Lower lobe of right lung (tissue), 2 donors: Measurements from ENCODE around the gene CAMK1. TPM values are rescaled to one million over a fixed set of nuclear protein-coding genes. Genes with fewer than 3 reads are reported as not detected.
"Not testable (repeated sequence)": the region's sequence is repeated elsewhere in the genome, so short reads cannot be mapped to it uniquely, and the experiment has no call there.

Experiments used
- ATAC-seq, 2 donors: fragments of 200-7000 bp; cut with Tn5 transposase; one replicate each; pipeline ENCODE4 v1.9.1; 2020 to 2022; ENCODE audit warnings: mild to moderate bottlenecking in 2 of 2, moderate library complexity in 2 of 2
- DNase-seq: peaks from one replicate; pipeline ENCODE4 v3.0.0-alpha.2; 2020
- H3K27ac ChIP-seq: fragments of 200-600 bp; one replicate; pipeline ENCODE4 v1.8.0; 2022
- H3K27me3 ChIP-seq: fragments of 200-600 bp; one replicate; pipeline ENCODE4 v1.8.0; 2022; ENCODE audit warnings: low read depth
- H3K36me3 ChIP-seq: fragments of 200-600 bp; one replicate; pipeline ENCODE4 v1.8.0; 2022; ENCODE audit warnings: mild to moderate bottlenecking
- H3K4me1 ChIP-seq: fragments of 200-600 bp; one replicate; pipeline ENCODE4 v1.8.0; 2022
- H3K4me3 ChIP-seq: fragments of 200-600 bp; one replicate; pipeline ENCODE4 v1.8.0; 2022; ENCODE audit warnings: mild to moderate bottlenecking
- H3K9me3 ChIP-seq: fragments of 200-600 bp; one replicate; pipeline ENCODE4 v1.8.0; 2022
- CTCF ChIP-seq: fragments of 200-600 bp; IDR thresholded peaks from one replicate; pipeline ENCODE4 v1.8.0; 2022; ENCODE audit warnings: antibody characterized with exemption, mild to moderate bottlenecking
- intact Hi-C: fragments of 100-400 bp; cut with DNase I; formaldehyde crosslinking; loops from one replicate; pipeline ENCODE4 v1.11.0; 2022
- total RNA-seq: library from RNA; stranded (reverse); fragmentation: NEBNext Ultra II Directional; extraction: Animal tissue kit (Norgen Biotek cat#: 25700); gene quantifications from one replicate; pipeline ENCODE4 v1.2.1, GENCODE V29; 2021
- donor health status: DM: no; HTN: yes; CAD: no; lungs with severe emphysema.

Gene CAMK1
- total RNA-seq, 1 donor from 2014 or later = 30.8 TPM

GRCh38 chr3:9779075-9779593, 9.4 kb upstream of the CAMK1 start:
- Histone ChIP-seq H3K4me3 (no peak overlapping the region), H3K27me3 (no peaks in the 10 kb centered on the region), H3K9me3 (no peaks in the 10 kb centered on the region), H3K36me3 (peaks cover 43% of the 10 kb centered on the region), H3K4me1 (peaks cover 26% of the 10 kb centered on the region), H3K27ac (no peak overlapping the region)
- DNase-seq (no peak), ATAC-seq (no peak)
- no peak for TF ChIP-seq CTCF
- intact Hi-C loops = no loop called here

GRCh38 chr3:9778143-9779074, 8.7 kb upstream of the CAMK1 start:
- H3K4me1 ChIP-seq = peaks cover 26% of the 10 kb centered on the region
- H3K9me3 ChIP-seq = no peaks in the 10 kb centered on the region
- ATAC-seq = peak in 1 of 2 donors; percentile 39
- no peak for DNase-seq
- no peaks in the 10 kb centered on the region for H3K27me3 ChIP-seq
- peaks cover 37% of the 10 kb centered on the region for H3K36me3 ChIP-seq
- no peak for TF ChIP-seq CTCF
- intact Hi-C loops = no loop called here
- H3K27ac ChIP-seq = no peak overlapping the region
- H3K4me3 ChIP-seq = no peak overlapping the region

GRCh38 chr3:9777694-9778021, 7.9 kb upstream of the CAMK1 start:
- peaks cover 30% of the 10 kb centered on the region for H3K36me3 ChIP-seq
- no peak for ATAC-seq
- H3K27me3 ChIP-seq = no peaks in the 10 kb centered on the region
- no peak for TF ChIP-seq CTCF
- no peaks in the 10 kb centered on the region for H3K9me3 ChIP-seq
- intact Hi-C loops = no loop called here
- H3K27ac ChIP-seq = no peak overlapping the region
- DNase-seq = no peak
- peaks cover 26% of the 10 kb centered on the region for H3K4me1 ChIP-seq
- no peak overlapping the region for H3K4me3 ChIP-seq

GRCh38 chr3:9776896-9777693, 7.3 kb upstream of the CAMK1 start:
- no peak overlapping the region for H3K4me3 ChIP-seq
- no peak overlapping the region for H3K27ac ChIP-seq
- H3K4me1 ChIP-seq = peaks cover 26% of the 10 kb centered on the region
- H3K9me3 ChIP-seq = no peaks in the 10 kb centered on the region
- no peak for DNase-seq
- H3K36me3 ChIP-seq = peaks cover 24% of the 10 kb centered on the region
- ATAC-seq = no peak
- TF ChIP-seq CTCF = no peak
- no peaks in the 10 kb centered on the region for H3K27me3 ChIP-seq
- intact Hi-C loops = no loop called here

GRCh38 chr3:9771007-9771406, 1.3 kb upstream of the CAMK1 start:
- peak overlapping the region; percentile 87 for H3K27ac ChIP-seq
- not testable (repeated sequence) for H3K36me3 ChIP-seq, DNase-seq

More at GRCh38 chr3:9771007-9771406, 1.3 kb upstream of the CAMK1 start:
- H3K9me3 ChIP-seq, H3K4me3 ChIP-seq, H3K27me3 ChIP-seq, intact Hi-C loops, ATAC-seq: not testable (repeated sequence)
- H3K4me1 ChIP-seq = peaks cover 47% of the 10 kb centered on the region
